SW480 (cell line): ENCODE measurements around the gene TBC1D8B.

Source experiments
- DNase-seq: peaks from one replicate; pipeline ENCODE4 v3.0.0-alpha.2; 2016; ENCODE audit warnings: low spot score

The TBC1D8B gene

GRCh38 chrX:106898462-106898861 lies 96.0 kb downstream of the TBC1D8B start:
- peak; percentile 58 for DNase-seq

- no peak for DNase-seq
Measured at GRCh38 chrX:106899276-106899675, 96.8 kb downstream of the TBC1D8B start.

- no peak for DNase-seq
Measured at GRCh38 chrX:106899841-106900240, 97.4 kb downstream of the TBC1D8B start.

GRCh38 chrX:106901341-106901740 lies 98.9 kb downstream of the TBC1D8B start:
- DNase-seq, result no peak

- DNase-seq, result no peak
Measured at GRCh38 chrX:106901781-106902219, 99.3 kb downstream of the TBC1D8B start.

- no peak for DNase-seq
Measured at GRCh38 chrX:106902684-106903083, 100.2 kb downstream of the TBC1D8B start.

GRCh38 chrX:106903291-106903824 lies 100.9 kb downstream of the TBC1D8B start, which contains the start of gene RIPPLY1:
Gene RIPPLY1, minus strand, starts transcription at chrX:106903341. Its CDS starts 54 bp downstream, at chrX:106903287.
- no peak for DNase-seq

GRCh38 chrX:106903856-106904528 lies 101.5 kb downstream of the TBC1D8B start:
- no peak for DNase-seq

GRCh38 chrX:106905064-106905708 lies 102.7 kb downstream of the TBC1D8B start:
- DNase-seq, result no peak

- no peak for DNase-seq
Measured at GRCh38 chrX:106906361-106906760, 103.9 kb downstream of the TBC1D8B start.

GRCh38 chrX:106912864-106913263 lies 110.4 kb downstream of the TBC1D8B start:
- no peak for DNase-seq

GRCh38 chrX:106917830-106918500 lies 115.5 kb downstream of the TBC1D8B start:
- DNase-seq, result peak; percentile 48

GRCh38 chrX:106919932-106920452 lies 117.5 kb downstream of the TBC1D8B start, which contains the start of gene CLDN2:
Gene CLDN2, plus strand, starts transcription at chrX:106920402. Its CDS starts 7,827 bp downstream, at chrX:106928229.
- no peak for DNase-seq

- DNase-seq, result no peak
Measured at GRCh38 chrX:106921637-106922036, 119.2 kb downstream of the TBC1D8B start.
